GM21390 (cell line): ENCODE measurements around the gene RUFY1.

ENCODE experiments used
- ATAC-seq: cut with Tn5 transposase; IDR thresholded peaks from one replicate; pipeline ENCODE4 v1.9.1; 2021; ENCODE audit not compliant: unreplicated experiment

RUFY1 gene

GRCh38 chr5:179603308-179603707 is 53.0 kb downstream of the RUFY1 start:
- no peak for ATAC-seq

- ATAC-seq, result no peak
Measured at GRCh38 chr5:179605026-179605833, 54.9 kb downstream of the RUFY1 start.

- ATAC-seq, result no peak
Measured at GRCh38 chr5:179606071-179606909, 55.9 kb downstream of the RUFY1 start.

GRCh38 chr5:179606910-179607159 is 56.5 kb downstream of the RUFY1 start:
- ATAC-seq, result no peak

- no peak for ATAC-seq
Measured at GRCh38 chr5:179607160-179607931, 57.0 kb downstream of the RUFY1 start.

GRCh38 chr5:179608131-179608581 is 57.8 kb downstream of the RUFY1 start:
- no peak for ATAC-seq

- ATAC-seq, result no peak
Measured at GRCh38 chr5:179609834-179610108, 59.4 kb downstream of the RUFY1 start.

GRCh38 chr5:179610109-179610902 is 60.0 kb downstream of the RUFY1 start:
- ATAC-seq, result no peak

GRCh38 chr5:179610903-179611265 is 60.5 kb downstream of the RUFY1 start:
- ATAC-seq, result no peak

- ATAC-seq, result no peak
Measured at GRCh38 chr5:179612577-179613459, 62.5 kb downstream of the RUFY1 start.

GRCh38 chr5:179613460-179614071 is 63.2 kb downstream of the RUFY1 start:
- ATAC-seq, result no peak

GRCh38 chr5:179614745-179615144 is 64.4 kb downstream of the RUFY1 start:
- no peak for ATAC-seq

- no peak for ATAC-seq
Measured at GRCh38 chr5:179615203-179615602, 64.8 kb downstream of the RUFY1 start.

- ATAC-seq, result no peak
Measured at GRCh38 chr5:179616002-179616594, 65.7 kb downstream of the RUFY1 start.

- ATAC-seq, result no peak
Measured at GRCh38 chr5:179617930-179618329, 67.6 kb downstream of the RUFY1 start.

- no peak for ATAC-seq
Measured at GRCh38 chr5:179618923-179619554, 68.7 kb downstream of the RUFY1 start.

GRCh38 chr5:179619776-179620175 is 69.4 kb downstream of the RUFY1 start:
- no peak for ATAC-seq

- no peak for ATAC-seq
Measured at GRCh38 chr5:179620293-179620692, 69.9 kb downstream of the RUFY1 start.
